Testis (tissue), 3 donors: ENCODE results near the gene KCTD13. TPM values are rescaled to one million over a fixed set of nuclear protein-coding genes. Genes with fewer than 3 reads are reported as not detected.

Source experiments
- DNase-seq: peaks from one replicate; pipeline ENCODE4 v3.0.0-alpha.2; 2019
- H3K27ac ChIP-seq, 2 donors: fragments of 200-600 bp; sonication (generic); one replicate each; pipeline ENCODE4 v1.5.1; 2019
- H3K27me3 ChIP-seq: fragments of 200-600 bp; sonication (generic); one replicate; pipeline ENCODE4 v1.5.1; 2019
- H3K36me3 ChIP-seq: fragments of 200-600 bp; sonication (generic); one replicate; pipeline ENCODE4 v1.5.1; 2017; ENCODE audit warnings: low read depth; ENCODE audit errors: missing control alignments
- H3K4me1 ChIP-seq: fragments of 200-600 bp; sonication (generic); one replicate; pipeline ENCODE4 v1.5.1; 2019
- H3K4me3 ChIP-seq, 2 donors: fragments of 200-600 bp; sonication (generic); one replicate each; pipeline ENCODE4 v1.5.1; 2017 to 2019
- H3K9me3 ChIP-seq: fragments of 200-600 bp; sonication (generic); one replicate; pipeline ENCODE4 v1.5.1; 2017
- POLR2A ChIP-seq: fragments of 450-650 bp; IDR thresholded peaks from one replicate; pipeline ENCODE4 v1.6.1; 2017; ENCODE audit warnings: antibody characterized with exemption, mild to moderate bottlenecking, moderate library complexity
- WGBS, 2 donors: methylation state at CpG; one replicate each; pipeline ENCODE4 v1.1.5; 2018; 5-methylcytosine and 5-hydroxymethylcytosine counted together
- intact Hi-C: fragments of 100-400 bp; cut with DNase I; formaldehyde crosslinking; loops from one replicate; pipeline ENCODE4 v1.15.1; 2023; ENCODE audit warnings: low total_unique reads
- polyA plus RNA-seq: library from polyadenylated mRNA; stranded (reverse); fragments of 350-450 nt; fragmentation: Illumina TruSeq; extraction: RNeasy Lipid Tissue Mini Kit (QIAGEN cat#74804); gene quantifications from one replicate; pipeline ENCODE4 v1.2.3, GENCODE V29; 2014; ENCODE audit warnings: low read depth, low replicate concordance; ENCODE audit not compliant: insufficient read depth
- total RNA-seq, 2 donors: library from RNA; depleted of rRNA; stranded (reverse); fragments of >200 nt; gene quantifications; one replicate each; pipeline ENCODE4 v1.2.3, GENCODE V29; 2016
- TF ChIP-seq, protein P1 (sequence below), 3 experiments: fragments of 450-650 bp in 2 of 3; fragments of 200-600 bp in 1 of 3; sonication (generic) in 1 of 3; IDR thresholded peaks; one replicate each; pipeline ENCODE4 v1.5.1; 2016 to 2019; ENCODE audit warnings: antibody characterized with exemption in 3 of 3, mild to moderate bottlenecking in 2 of 3, moderate library complexity in 1 of 3

The KCTD13 gene
- total and polyA plus RNA-seq, 3 donors from 2014 or later = 126 to 241 (median 202) TPM

DNA sequence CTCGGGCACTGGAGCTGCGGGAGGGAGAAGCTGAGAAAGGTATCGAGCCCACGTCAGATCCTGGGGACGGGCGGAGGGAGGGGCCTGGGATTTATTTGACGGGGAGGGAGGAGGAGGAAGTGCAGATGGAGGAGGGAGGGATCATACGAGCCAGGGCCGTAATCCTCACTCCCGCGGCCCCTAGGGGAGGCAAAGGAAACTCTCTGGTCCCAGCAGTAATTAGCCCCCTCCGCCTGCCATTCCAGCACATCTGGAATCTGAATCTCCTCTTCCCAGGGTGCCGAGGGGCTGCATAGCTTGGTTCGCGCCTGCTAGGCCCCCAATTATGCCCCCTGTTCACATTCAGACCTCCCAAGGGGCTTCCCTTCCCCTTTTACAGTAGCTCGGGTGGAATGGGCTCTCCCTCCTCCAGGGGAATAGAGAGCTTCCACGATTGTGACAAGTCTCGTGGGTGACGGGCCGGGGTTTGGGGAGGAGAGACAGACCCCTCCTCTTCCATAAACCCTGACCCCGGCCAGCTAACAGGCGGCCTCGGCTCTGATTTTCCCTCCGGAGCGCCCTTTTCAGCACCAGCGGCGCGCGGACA, 26.4 kb downstream of the KCTD13 start, which contains the start of gene SEZ6L2:
Gene SEZ6L2 (minus strand): TSS at position 35 of the 586 bp plus-strand sequence. CDS start 531 bp downstream, outside the sequence.
- Histone ChIP-seq H3K4me3 (peak within 1 kb of the TSS; percentile 49 to 67), H3K4me1 (no peaks in the 10 kb centered on the region), H3K36me3 (no peaks in the 10 kb centered on the region), H3K27ac (peak within 1 kb of the TSS in 1 of 2 donors; percentile 17), H3K27me3 (no peaks in the 10 kb centered on the region), H3K9me3 (no peaks in the 10 kb centered on the region)
- intact Hi-C loops = no loop called here
- TF ChIP-seq, protein P1, sequence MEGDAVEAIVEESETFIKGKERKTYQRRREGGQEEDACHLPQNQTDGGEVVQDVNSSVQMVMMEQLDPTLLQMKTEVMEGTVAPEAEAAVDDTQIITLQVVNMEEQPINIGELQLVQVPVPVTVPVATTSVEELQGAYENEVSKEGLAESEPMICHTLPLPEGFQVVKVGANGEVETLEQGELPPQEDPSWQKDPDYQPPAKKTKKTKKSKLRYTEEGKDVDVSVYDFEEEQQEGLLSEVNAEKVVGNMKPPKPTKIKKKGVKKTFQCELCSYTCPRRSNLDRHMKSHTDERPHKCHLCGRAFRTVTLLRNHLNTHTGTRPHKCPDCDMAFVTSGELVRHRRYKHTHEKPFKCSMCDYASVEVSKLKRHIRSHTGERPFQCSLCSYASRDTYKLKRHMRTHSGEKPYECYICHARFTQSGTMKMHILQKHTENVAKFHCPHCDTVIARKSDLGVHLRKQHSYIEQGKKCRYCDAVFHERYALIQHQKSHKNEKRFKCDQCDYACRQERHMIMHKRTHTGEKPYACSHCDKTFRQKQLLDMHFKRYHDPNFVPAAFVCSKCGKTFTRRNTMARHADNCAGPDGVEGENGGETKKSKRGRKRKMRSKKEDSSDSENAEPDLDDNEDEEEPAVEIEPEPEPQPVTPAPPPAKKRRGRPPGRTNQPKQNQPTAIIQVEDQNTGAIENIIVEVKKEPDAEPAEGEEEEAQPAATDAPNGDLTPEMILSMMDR (IDR thresholded peaks at IDR 0.05) = no peak
- no peak for TF ChIP-seq POLR2A
- DNase-seq = peak; percentile 81
- 1% methylated on average over 24 to 29 of the region's 29 CpGs for WGBS, 2 donors

DNA sequence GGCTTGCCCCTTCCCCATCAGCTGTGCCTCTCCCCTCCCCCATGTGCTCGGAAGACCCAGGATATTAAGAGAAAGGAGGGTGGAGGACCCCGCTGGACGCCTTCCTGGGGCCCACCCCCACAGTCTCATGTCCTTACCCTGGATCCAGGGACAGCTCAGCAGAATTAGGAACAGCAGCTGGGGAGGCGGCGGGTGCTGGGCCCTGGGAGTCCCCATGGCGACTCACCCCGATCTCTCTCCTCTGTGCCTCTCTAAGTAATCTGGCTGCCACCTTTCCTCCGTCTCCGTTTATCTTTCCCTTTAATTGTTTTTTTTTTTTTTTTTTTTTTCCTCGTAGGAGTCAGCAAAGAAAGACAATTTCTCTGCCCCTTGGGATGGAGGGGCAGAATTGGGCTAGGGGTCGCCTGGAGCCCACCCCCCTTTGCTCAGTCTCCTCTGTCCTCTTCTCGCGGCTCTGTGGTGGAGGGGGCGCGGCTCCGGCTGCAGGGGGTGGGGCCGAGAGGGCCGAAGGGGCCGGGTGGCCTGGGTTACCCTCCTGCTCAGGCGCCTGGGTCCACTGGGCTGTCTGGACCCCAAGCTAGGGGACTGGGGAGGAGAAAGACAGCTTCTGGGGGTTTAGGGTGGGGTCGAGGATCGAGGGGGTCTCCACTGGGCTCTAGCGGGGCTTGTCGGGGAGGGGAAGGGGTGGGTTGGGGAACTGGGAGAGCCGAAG, 27.1 kb downstream of the KCTD13 start:
- Histone ChIP-seq H3K27me3 (no peaks in the 10 kb centered on the region), H3K4me3 (peak overlapping the region in 1 of 2 donors; percentile 67), H3K4me1 (no peaks in the 10 kb centered on the region), H3K27ac (no peak overlapping the region), H3K36me3 (no peaks in the 10 kb centered on the region), H3K9me3 (no peaks in the 10 kb centered on the region)
- DNase-seq = no peak
- TF ChIP-seq POLR2A = no peak
- TF ChIP-seq, protein P1 (IDR thresholded peaks at IDR 0.05) = no peak
- intact Hi-C loops = no loop called here
- 1 to 2% methylated on average over 25 of the region's 25 CpGs for WGBS, 2 donors

DNA sequence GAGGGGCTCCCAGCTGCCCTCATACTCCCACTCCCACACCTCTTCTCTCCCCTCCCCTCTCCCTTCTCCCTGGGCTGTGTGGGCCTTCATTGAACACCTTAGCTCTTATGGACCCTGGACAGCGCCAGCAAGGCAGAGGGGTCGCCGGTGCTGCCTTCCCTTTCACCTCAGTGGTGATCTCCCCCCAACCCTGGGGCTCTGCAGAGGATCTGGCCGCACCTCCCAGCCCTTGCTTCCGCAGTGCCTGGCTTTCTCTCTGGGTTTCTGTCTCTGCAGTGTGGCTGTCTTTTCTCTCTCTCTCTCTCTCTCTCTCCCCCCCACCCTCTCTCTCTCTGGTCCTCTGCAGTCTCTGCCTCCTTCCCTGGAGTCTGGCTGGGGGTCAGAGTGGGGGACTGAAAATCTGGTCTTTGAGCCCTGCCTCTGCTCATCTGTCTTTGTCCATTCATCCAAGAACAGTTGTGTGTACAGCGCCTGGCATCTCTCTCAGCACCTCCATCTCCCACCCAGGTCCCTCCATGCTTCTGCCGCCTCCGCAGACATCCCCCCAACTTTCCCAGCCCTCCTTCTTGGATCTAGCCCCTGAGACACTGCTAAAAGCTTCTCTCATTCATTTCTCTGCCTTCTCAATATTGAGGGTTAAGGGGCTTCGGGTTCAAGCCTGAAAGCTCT, 27.8 kb downstream of the KCTD13 start:
- H3K4me3 ChIP-seq = no peak overlapping the region
- no peak for DNase-seq
- intact Hi-C loops = no loop called here

DNA sequence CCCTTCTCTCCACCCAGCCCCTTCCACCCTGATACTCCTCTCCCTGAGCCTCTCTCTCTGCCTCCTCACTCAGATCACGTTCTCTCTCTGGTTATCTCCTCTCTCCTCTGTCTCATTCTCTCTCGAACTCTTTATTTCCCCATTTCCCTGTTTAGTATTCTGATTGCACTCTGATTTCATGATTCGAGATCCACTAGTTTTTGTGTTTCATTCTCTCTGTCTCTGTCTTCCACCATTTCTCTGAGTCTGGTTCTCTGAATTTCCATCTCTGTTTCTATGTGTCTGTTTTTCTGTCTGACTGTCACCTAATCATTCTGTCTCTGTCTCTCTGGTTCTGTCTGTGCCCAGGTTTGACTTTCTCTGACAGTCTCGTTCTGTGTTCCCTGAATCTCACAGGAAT, 28.7 kb downstream of the KCTD13 start:
- TF ChIP-seq, protein P1 (IDR thresholded peaks at IDR 0.05) = no peak
- TF ChIP-seq POLR2A = no peak
- Histone ChIP-seq H3K9me3 (no peaks in the 10 kb centered on the region), H3K36me3 (no peaks in the 10 kb centered on the region), H3K27ac (no peak overlapping the region), H3K27me3 (no peaks in the 10 kb centered on the region), H3K4me1 (no peaks in the 10 kb centered on the region), H3K4me3 (no peak overlapping the region)
- 51 to 53% methylated on average over 4 of the region's 4 CpGs for WGBS, 2 donors
- intact Hi-C loops = no loop called here
- no peak for DNase-seq

More for the DNA sequence above, 27.8 kb downstream of the KCTD13 start:
- Histone ChIP-seq H3K27me3 (no peaks in the 10 kb centered on the region), H3K36me3 (no peaks in the 10 kb centered on the region), H3K27ac (no peak overlapping the region), H3K4me1 (no peaks in the 10 kb centered on the region), H3K9me3 (no peaks in the 10 kb centered on the region)
- 22 to 28% methylated on average over 9 of the region's 9 CpGs for WGBS, 2 donors
- TF ChIP-seq, protein P1 (IDR thresholded peaks at IDR 0.05) = no peak
- no peak for TF ChIP-seq POLR2A
